ENCODE measurements around the gene BEAN1.

BEAN1 gene

DNA sequence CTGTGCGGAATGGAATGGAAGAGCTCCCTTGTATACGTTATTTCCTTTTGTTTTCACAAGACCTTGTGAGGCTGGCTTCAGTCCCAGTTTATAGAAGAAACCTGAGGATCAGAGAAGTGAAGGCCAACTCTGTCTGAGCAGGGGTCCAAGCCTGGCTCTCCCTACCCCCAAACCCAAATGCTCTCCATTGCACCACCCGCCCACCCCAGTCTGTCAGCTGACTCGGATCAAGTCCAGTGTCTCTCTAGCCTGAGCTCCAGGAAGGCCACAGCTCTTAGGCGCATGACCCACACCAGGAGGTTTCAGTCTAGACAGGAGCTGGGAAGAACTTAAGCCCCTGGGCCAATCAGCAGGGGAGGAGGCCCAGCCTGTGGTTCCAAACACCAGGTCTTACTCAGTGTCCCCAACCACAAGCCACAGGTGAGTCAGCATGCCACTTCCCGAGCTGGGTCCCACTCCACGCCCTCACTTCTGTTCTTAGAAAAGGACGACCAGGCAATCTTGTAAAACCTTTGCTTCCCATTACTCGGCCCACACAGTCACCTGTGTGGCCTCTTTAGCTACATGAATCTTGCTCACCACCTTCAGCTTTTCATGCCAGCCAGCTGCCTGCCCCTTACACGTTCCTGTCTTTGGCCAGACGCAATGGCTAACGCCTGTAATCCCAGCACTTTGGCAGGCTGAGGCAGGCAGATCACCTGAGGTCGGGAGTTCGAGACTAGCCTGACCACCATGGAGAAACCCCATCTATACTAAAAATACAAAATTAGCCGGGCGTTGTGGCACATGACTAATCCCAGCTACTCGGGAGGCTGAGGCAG is 95.1 kb downstream of the BEAN1 start:
- peak; percentile 26 for DNase-seq (ENCODE audit: low spot score)

DNA sequence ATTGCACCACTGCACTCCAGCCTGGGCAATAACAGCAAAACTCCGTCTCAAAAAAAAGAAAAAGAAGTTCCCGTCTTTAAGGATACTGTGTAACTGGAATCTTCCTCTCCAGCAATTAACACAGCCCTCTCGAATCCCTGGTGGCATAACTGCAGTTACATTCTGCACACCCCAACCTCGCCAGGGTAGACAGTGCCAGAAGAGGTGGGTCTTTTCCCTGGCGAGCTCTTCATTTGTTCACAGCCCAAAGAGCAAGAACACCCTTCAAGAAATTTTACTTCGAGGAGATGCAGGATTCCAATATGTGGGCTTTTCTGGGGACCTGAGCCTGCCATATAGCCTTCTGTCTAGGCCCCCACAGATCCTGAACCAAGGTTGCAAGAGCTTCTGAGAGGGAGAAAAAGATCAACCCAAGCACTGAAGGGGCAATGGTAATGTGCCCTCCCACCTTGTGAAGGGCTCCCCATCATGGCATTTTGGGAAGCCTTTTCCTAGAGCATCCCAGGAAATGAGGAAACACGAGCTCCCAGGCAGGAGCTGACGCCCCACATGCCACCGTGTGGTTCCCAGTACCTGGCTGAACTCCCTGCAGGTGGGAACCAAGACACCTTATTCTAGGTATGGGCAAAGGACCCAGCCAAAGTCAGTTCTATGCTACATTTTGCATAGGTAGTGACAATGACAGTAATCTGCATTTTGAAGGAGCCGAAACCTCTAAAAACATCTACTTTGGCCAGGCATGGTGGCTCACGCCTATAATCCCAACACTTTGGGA is 95.9 kb downstream of the BEAN1 start:
- DNase-seq (ENCODE audit: low spot score): no peak

DNA sequence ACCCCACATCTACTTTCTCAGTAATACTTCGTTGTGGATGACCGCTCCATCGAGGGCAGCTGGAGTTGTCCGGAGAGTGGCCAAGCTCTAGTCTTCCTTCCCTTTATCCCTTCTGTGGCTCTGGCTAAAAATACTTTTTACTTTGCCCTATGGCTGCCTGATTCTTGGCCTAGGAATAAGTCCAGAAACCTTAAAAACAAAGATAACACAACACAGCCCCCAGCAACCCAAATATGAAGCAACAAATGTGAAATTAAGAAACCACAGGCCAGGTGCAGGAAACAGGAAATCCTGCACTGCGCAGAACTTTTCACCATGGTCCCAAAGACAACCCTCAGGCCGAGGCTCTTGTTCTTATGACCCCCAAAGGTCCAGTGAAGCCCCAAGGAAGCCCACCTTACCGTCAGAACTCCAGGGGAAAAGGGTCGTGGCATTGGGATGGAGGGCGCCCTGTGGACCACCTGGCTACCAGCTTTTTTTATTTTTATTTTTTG is 96.8 kb downstream of the BEAN1 start:
- DNase-seq (ENCODE audit: low spot score): no peak

GRCh38 chr16:66524601-66525164 is 97.6 kb downstream of the BEAN1 start:
- no peak for DNase-seq (ENCODE audit: low spot score)

DNA sequence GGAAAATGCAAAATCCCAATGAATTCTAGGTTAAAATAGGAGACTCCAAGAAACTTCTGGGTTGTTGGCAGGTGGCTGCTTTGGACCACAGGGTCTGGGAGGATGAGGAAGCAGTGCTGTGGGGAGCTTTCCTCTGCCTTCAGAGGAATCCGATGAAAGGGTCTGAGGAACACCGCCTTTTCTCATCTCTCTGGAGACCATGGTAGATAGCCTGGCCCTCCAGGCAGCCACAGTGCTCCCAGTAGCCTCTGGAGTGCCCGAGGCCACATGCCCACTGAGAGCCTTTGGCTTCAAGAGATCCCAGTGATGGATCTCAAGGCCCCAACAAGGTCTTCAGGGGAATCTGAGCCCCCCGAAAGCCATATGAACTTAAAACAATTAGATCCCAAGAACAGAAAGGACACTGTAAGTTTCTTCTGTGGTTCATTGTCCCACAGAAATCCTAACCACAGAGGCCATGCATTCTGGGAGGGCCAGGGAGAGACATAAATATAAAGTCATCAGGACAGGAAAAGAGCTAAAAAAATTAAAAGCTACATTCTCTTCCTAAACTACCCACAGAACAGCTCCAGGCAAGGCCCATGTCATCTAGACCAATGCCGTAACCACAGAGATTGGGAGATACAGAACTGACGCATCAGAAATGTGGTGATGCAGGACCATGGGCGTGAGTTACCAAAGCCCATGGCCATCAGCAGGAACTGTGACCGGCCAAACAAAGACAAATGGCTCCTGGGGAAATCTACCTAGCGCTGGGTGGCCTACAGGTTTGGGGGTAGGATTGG is 98.5 kb downstream of the BEAN1 start:
- no peak for DNase-seq (ENCODE audit: low spot score)

- DNase-seq (ENCODE audit: low spot score): no peak
These were observed 101.2 kb downstream of the BEAN1 start for GRCh38 chr16:66528294-66528693.

- no peak for DNase-seq (ENCODE audit: low spot score)
These were observed 102.4 kb downstream of the BEAN1 start for GRCh38 chr16:66529475-66529874.
